Lower leg skin (tissue), 4 donors: Measurements from ENCODE around the gene PATZ1. TPM values are rescaled to one million over a fixed set of nuclear protein-coding genes. Genes with fewer than 3 reads are reported as not detected.

Source experiments
- DNase-seq, 2 donors: peaks; one replicate each; pipeline ENCODE4 v3.0.0-alpha.2; 2019; ENCODE audit warnings: low spot score in 2 of 2
- H3K4me3 ChIP-seq: fragments of 200-600 bp; sonication (generic); 2 replicates; pipeline ENCODE4 v1.5.1; 2017; ENCODE audit warnings: mild to moderate bottlenecking, low read depth; ENCODE audit not compliant: poor library complexity, severe bottlenecking
- POLR2A ChIP-seq, 2 donors: fragments of 450-650 bp; IDR thresholded peaks; one replicate each; pipeline ENCODE4 v1.6.1; 2016 to 2017; ENCODE audit warnings: antibody characterized with exemption in 2 of 2, mild to moderate bottlenecking in 1 of 2, moderate library complexity in 1 of 2
- WGBS, 2 donors: methylation state at CpG; one replicate each; pipeline ENCODE4 v1.1.5; 2018; 5-methylcytosine and 5-hydroxymethylcytosine counted together
- intact Hi-C: fragments of 100-400 bp; cut with DNase I; formaldehyde crosslinking; loops from one replicate; pipeline ENCODE4 v1.15.0; 2023; ENCODE audit warnings: low total_unique reads
- total RNA-seq, 4 donors: library from RNA; depleted of rRNA; stranded (reverse); fragments of >200 nt; gene quantifications; one replicate each; pipeline ENCODE4 v1.1.0, GENCODE V29; 2016
- TF ChIP-seq, protein P1 (sequence below), 3 donors: fragments of 450-650 bp; IDR thresholded peaks; one replicate each; pipeline ENCODE4 v1.5.1; 2016; ENCODE audit warnings: antibody characterized with exemption in 3 of 3, mild to moderate bottlenecking in 3 of 3, moderate library complexity in 2 of 3

PATZ1 gene
- total RNA-seq, 4 donors from 2014 or later: 10.5 to 17.0 (median 13.0) TPM

GRCh38 chr22:31344578-31345330 lies 1.4 kb downstream of the PATZ1 start:
- TF ChIP-seq, protein P1, sequence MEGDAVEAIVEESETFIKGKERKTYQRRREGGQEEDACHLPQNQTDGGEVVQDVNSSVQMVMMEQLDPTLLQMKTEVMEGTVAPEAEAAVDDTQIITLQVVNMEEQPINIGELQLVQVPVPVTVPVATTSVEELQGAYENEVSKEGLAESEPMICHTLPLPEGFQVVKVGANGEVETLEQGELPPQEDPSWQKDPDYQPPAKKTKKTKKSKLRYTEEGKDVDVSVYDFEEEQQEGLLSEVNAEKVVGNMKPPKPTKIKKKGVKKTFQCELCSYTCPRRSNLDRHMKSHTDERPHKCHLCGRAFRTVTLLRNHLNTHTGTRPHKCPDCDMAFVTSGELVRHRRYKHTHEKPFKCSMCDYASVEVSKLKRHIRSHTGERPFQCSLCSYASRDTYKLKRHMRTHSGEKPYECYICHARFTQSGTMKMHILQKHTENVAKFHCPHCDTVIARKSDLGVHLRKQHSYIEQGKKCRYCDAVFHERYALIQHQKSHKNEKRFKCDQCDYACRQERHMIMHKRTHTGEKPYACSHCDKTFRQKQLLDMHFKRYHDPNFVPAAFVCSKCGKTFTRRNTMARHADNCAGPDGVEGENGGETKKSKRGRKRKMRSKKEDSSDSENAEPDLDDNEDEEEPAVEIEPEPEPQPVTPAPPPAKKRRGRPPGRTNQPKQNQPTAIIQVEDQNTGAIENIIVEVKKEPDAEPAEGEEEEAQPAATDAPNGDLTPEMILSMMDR (IDR thresholded peaks at IDR 0.05): no peak
- TF ChIP-seq POLR2A (IDR thresholded peaks at IDR 0.05): no peak
- intact Hi-C loops: loop anchor here (10.0 kb wide), 1 partner anchor 150 kb away; the partner anchor contains the start of gene SFI1
- WGBS, 2 donors: 46 to 48% methylated on average over 17 to 30 of the region's 35 CpGs
- H3K4me3 ChIP-seq: no peak overlapping the region
- DNase-seq: peak; percentile 46 to 93

DNA sequence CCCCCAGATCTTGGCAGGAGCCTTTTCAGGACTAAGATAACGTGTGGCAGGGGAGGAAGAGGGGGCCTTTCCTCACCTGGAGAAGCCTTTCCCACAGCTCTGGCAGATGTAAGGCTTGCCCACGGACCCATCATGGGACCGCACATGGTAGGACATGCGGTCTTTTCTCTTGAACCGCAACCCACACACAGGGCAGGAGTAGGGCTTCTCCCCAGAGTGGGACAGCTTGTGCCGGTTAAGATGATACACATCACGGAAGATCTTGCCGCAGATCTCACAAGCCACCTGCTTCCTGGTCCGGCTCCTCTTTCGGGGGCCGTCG lies 1.9 kb downstream of the PATZ1 start:
- intact Hi-C loops: loop anchor here (10.0 kb wide), 1 partner anchor 151 kb away; the partner anchor contains the start of gene SFI1
- H3K4me3 ChIP-seq: no peak overlapping the region
- no peak for DNase-seq
- TF ChIP-seq, protein P1 (IDR thresholded peaks at IDR 0.05): no peak
- TF ChIP-seq POLR2A (IDR thresholded peaks at IDR 0.05): no peak
- WGBS, 2 donors: 74 to 78% methylated on average over 8 to 12 of the region's 12 CpGs

DNA sequence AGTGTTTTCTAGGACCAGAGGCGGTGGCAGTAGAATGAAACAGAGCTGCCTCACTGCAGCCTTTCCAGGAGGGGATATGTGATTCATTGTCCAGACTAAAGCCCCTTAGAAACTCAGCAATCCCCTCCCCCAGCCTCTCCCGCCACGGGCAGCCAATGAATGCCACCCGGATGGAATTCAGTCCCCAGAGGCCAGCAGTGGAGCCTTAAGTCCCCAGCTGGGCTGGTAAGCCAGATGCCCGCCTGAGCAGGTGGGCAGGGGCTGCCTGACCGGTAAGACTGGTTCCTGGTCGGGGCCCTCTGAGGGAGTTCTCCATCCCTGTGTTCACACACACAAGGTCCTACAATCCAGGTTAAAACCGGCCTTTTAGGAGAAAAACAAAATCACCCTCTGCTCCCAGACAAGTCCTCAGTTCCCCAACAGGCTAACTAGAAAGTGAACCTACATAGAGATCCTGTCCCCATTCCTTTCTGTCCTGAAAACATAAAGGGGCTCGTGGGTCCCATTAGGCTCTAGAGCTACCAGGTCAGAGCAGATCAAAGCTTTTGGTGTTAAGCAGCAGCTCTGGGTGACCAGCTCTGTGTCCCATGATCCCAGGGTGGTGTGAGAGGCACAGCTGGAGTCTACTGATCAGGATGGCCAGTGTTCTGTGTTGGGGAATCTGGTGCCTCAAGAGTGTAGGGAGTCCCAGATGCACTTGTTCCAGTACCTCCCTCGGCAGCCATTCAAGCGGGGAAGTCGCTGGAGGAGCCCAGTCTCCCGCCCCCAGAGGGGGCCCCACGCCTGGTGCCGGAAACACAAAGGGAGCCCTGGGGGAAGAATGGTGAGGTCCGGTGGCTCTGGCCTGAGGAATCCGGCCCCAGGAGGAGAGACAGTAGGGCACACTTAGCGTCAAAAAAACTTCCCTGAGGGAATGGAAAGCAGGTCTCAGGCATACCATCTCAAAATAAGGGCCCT lies 2.6 kb downstream of the PATZ1 start:
- intact Hi-C loops: loop anchor here (10.0 kb wide), 1 partner anchor 151 kb away; the partner anchor contains the start of gene SFI1
- H3K4me3 ChIP-seq: no peak overlapping the region
- peak in 1 of 2 donors; percentile 86 for DNase-seq
- no peak for TF ChIP-seq POLR2A (IDR thresholded peaks at IDR 0.05)
- TF ChIP-seq, protein P1 (IDR thresholded peaks at IDR 0.05): no peak
- WGBS, 2 donors: 17 to 26% methylated on average over 17 to 18 of the region's 18 CpGs

- intact Hi-C loops: loop anchor here (10.0 kb wide), 1 partner anchor 152 kb away; the partner anchor contains the start of gene SFI1
- no peak for DNase-seq
- no peak overlapping the region for H3K4me3 ChIP-seq
- TF ChIP-seq POLR2A (IDR thresholded peaks at IDR 0.05): no peak
- TF ChIP-seq, protein P1 (IDR thresholded peaks at IDR 0.05): no peak
- WGBS, 2 donors: 63 to 67% methylated on average over 12 to 16 of the region's 16 CpGs
Observed at GRCh38 chr22:31342389-31343140, 3.6 kb downstream of the PATZ1 start.

- H3K4me3 ChIP-seq: no peak overlapping the region
- 74 to 77% methylated on average over 14 of the region's 14 CpGs for WGBS, 2 donors
- TF ChIP-seq, protein P1 (IDR thresholded peaks at IDR 0.05): no peak
- TF ChIP-seq POLR2A (IDR thresholded peaks at IDR 0.05): no peak
- DNase-seq: no peak
- intact Hi-C loops: loop anchor here (10.0 kb wide), 1 partner anchor 153 kb away; the partner anchor contains the start of gene SFI1
Observed at GRCh38 chr22:31341386-31342088, 4.6 kb downstream of the PATZ1 start.
